Trophoblast cell (in vitro differentiated cells and primary cell): ENCODE results near the gene LRP5.
"Not testable (repeated sequence)": the region's sequence is repeated elsewhere in the genome, so short reads cannot be mapped to it uniquely, and the experiment has no call there.

Experiments used
- DNase-seq, 2 donors: peaks; one replicate each; pipeline ENCODE4 v3.0.0-alpha.2; 2016
- H2AFZ ChIP-seq: 2 replicates; pipeline ENCODE4 v1.6.1; 2013; ENCODE audit warnings: low read length, moderate library complexity, mild to moderate bottlenecking; ENCODE audit not compliant: insufficient read depth, poor library complexity
- H2AK5ac ChIP-seq: 2 replicates; pipeline ENCODE4 v1.6.1; 2013; ENCODE audit warnings: mild to moderate bottlenecking, low read length
- H2BK120ac ChIP-seq: 2 replicates; pipeline ENCODE4 v1.6.1; 2013; ENCODE audit warnings: low read length, mild to moderate bottlenecking, moderate library complexity; ENCODE audit not compliant: insufficient read depth, poor library complexity
- H2BK12ac ChIP-seq: 2 replicates; pipeline ENCODE4 v1.6.1; 2013; ENCODE audit warnings: mild to moderate bottlenecking, low read length, moderate library complexity
- H2BK5ac ChIP-seq: 2 replicates; pipeline ENCODE4 v1.6.1; 2013; ENCODE audit warnings: low read length, low read depth, moderate library complexity, mild to moderate bottlenecking; ENCODE audit not compliant: poor library complexity
- H3K14ac ChIP-seq: 2 replicates; pipeline ENCODE4 v1.6.1; 2013; ENCODE audit warnings: mild to moderate bottlenecking, low read length
- H3K18ac ChIP-seq: 2 replicates; pipeline ENCODE4 v1.6.1; 2013; ENCODE audit warnings: mild to moderate bottlenecking, low read length
- H3K23ac ChIP-seq: 2 replicates; pipeline ENCODE4 v1.6.1; 2013; ENCODE audit warnings: low read length
- H3K27ac ChIP-seq: 2 replicates; pipeline ENCODE4 v1.5.1; 2013; ENCODE audit warnings: low read depth, mild to moderate bottlenecking, inconsistent platforms, low read length, moderate library complexity
- H3K27me3 ChIP-seq: 2 replicates; pipeline ENCODE4 v1.6.1; 2013; ENCODE audit warnings: inconsistent platforms, mild to moderate bottlenecking, low read length, moderate library complexity; ENCODE audit not compliant: insufficient read depth
- H3K36me3 ChIP-seq, 2 experiments: 1 replicate in 1 of 2; 2 replicates in 1 of 2; pipeline ENCODE4 v1.6.1; 2013; ENCODE audit warnings: low read length in 2 of 2, mild to moderate bottlenecking in 2 of 2, moderate library complexity in 1 of 2; ENCODE audit not compliant: insufficient read depth in 2 of 2, control insufficient read depth in 1 of 2
- H3K4ac ChIP-seq: 2 replicates; pipeline ENCODE4 v1.6.1; 2013; ENCODE audit warnings: low read depth, mild to moderate bottlenecking, low read length, moderate library complexity
- H3K4me1 ChIP-seq, 2 experiments: 1 replicate in 1 of 2; 2 replicates in 1 of 2; pipeline ENCODE4 v1.6.1; 2013; ENCODE audit warnings: low read length in 2 of 2, mild to moderate bottlenecking in 2 of 2, moderate library complexity in 1 of 2; ENCODE audit not compliant: insufficient read depth in 2 of 2, control insufficient read depth in 1 of 2
- H3K4me2 ChIP-seq: 2 replicates; pipeline ENCODE4 v1.6.1; 2013; ENCODE audit warnings: inconsistent platforms, mild to moderate bottlenecking, low read length, moderate library complexity
- H3K4me3 ChIP-seq: 2 replicates; pipeline ENCODE4 v1.5.1; 2013; ENCODE audit warnings: mild to moderate bottlenecking, low read depth, low read length, inconsistent platforms
- H3K79me1 ChIP-seq: one replicate; pipeline ENCODE4 v1.6.1; 2013; ENCODE audit warnings: low read length
- H3K79me2 ChIP-seq: 2 replicates; pipeline ENCODE4 v1.6.1; 2013; ENCODE audit warnings: low read length, mild to moderate bottlenecking; ENCODE audit not compliant: control insufficient read depth, insufficient read depth, poor library complexity
- H3K9ac ChIP-seq: 2 replicates; pipeline ENCODE4 v1.6.1; 2013; ENCODE audit warnings: mild to moderate bottlenecking, low read length
- H3K9me3 ChIP-seq: 2 replicates; pipeline ENCODE4 v1.6.1; 2013; ENCODE audit warnings: low read depth, mild to moderate bottlenecking, control low read depth, inconsistent platforms, low read length; ENCODE audit not compliant: insufficient read depth
- H4K12ac ChIP-seq: 2 replicates; pipeline ENCODE4 v1.6.1; 2013; ENCODE audit warnings: low read depth, mild to moderate bottlenecking, low read length, moderate library complexity
- H4K8ac ChIP-seq: 2 replicates; pipeline ENCODE4 v1.6.1; 2013; ENCODE audit warnings: low read depth, mild to moderate bottlenecking, low read length, moderate library complexity
- H4K91ac ChIP-seq: one replicate; pipeline ENCODE4 v1.6.1; 2013; ENCODE audit warnings: low read depth, mild to moderate bottlenecking, low read length, moderate library complexity
- WGBS: extraction: QIAGEN DNeasy Blood & Tissue Kit; methylation state at CpG from one replicate; pipeline ENCODE4 v1.1.7; 2013; ENCODE audit warnings: missing lambda C conversion rate; ENCODE audit not compliant: insufficient read length, insufficient coverage; ENCODE audit errors: extremely low coverage; 5-methylcytosine and 5-hydroxymethylcytosine counted together

LRP5 gene

GRCh38 chr11:68434159-68434558, 121.8 kb downstream of the LRP5 start:
- not testable (repeated sequence) for H2BK120ac ChIP-seq, H3K4me3 ChIP-seq, H3K79me1 ChIP-seq, H3K4me2 ChIP-seq, H2BK12ac ChIP-seq, H2AK5ac ChIP-seq, H4K91ac ChIP-seq, H3K23ac ChIP-seq, H2AFZ ChIP-seq, DNase-seq, H3K4ac ChIP-seq, H3K14ac ChIP-seq, H3K9me3 ChIP-seq, H3K79me2 ChIP-seq, H3K27me3 ChIP-seq, H3K18ac ChIP-seq, H3K9ac ChIP-seq, H4K8ac ChIP-seq, H3K27ac ChIP-seq, H2BK5ac ChIP-seq, H4K12ac ChIP-seq
- WGBS: no CpG with 5 or more reads among the region's 5 CpGs
- Histone ChIP-seq H3K36me3 (peaks cover 23 to 31% of the 10 kb centered on the region in 2 experiments), H3K4me1 (peaks cover 12 to 15% of the 10 kb centered on the region in 2 experiments)

- H3K79me1 ChIP-seq: peaks cover 10% of the 10 kb centered on the region
- no peaks in the 10 kb centered on the region for H3K27me3 ChIP-seq
- peak overlapping the region; percentile 10 for H4K12ac ChIP-seq
- peak overlapping the region; percentile 4 for H4K91ac ChIP-seq
- DNase-seq: no peak
- WGBS: no CpG with 5 or more reads among the region's 16 CpGs
- H3K4me2 ChIP-seq: no peak overlapping the region
- no peak overlapping the region for H3K4me3 ChIP-seq
- H3K4ac ChIP-seq: no peak overlapping the region
- H2AK5ac ChIP-seq: no peak overlapping the region
- H2BK5ac ChIP-seq: no peak overlapping the region
- H3K23ac ChIP-seq: no peak overlapping the region
- peaks cover 1% of the 10 kb centered on the region for H3K9me3 ChIP-seq
- no peak overlapping the region for H3K9ac ChIP-seq
- no peaks in the 10 kb centered on the region for H3K79me2 ChIP-seq
- H3K27ac ChIP-seq: peak overlapping the region; percentile 47
- no peak overlapping the region for H2BK120ac ChIP-seq
- no peak overlapping the region for H3K18ac ChIP-seq
- H3K14ac ChIP-seq: peak overlapping the region; percentile 10
- H4K8ac ChIP-seq: peak overlapping the region; percentile 17
- peak overlapping the region; percentile 3 for H2BK12ac ChIP-seq
- H3K36me3 ChIP-seq: peaks cover 18 to 28% of the 10 kb centered on the region in 2 experiments
- no peak overlapping the region for H2AFZ ChIP-seq
- peaks cover 12 to 15% of the 10 kb centered on the region in 2 experiments for H3K4me1 ChIP-seq
Observed at GRCh38 chr11:68436162-68436888, 123.9 kb downstream of the LRP5 start.

GRCh38 chr11:68436985-68437926, 124.9 kb downstream of the LRP5 start:
- no peak overlapping the region for H3K4me3 ChIP-seq

GRCh38 chr11:68437927-68438657, 125.7 kb downstream of the LRP5 start:
- peak overlapping the region; percentile 40 for H3K14ac ChIP-seq
- H3K79me2 ChIP-seq: no peaks in the 10 kb centered on the region
- H4K12ac ChIP-seq: no peak overlapping the region
- peak overlapping the region; percentile 67 for H4K8ac ChIP-seq
- no peaks in the 10 kb centered on the region for H3K27me3 ChIP-seq
- WGBS: no CpG with 5 or more reads among the region's 34 CpGs
- no peak overlapping the region for H3K23ac ChIP-seq
- peaks cover 14 to 19% of the 10 kb centered on the region in 2 experiments for H3K36me3 ChIP-seq
- H3K4me3 ChIP-seq: no peak overlapping the region
- H3K4ac ChIP-seq: peak overlapping the region; percentile 28
- H3K9ac ChIP-seq: no peak overlapping the region
- H3K4me2 ChIP-seq: no peak overlapping the region
- peak overlapping the region; percentile 27 for H2AFZ ChIP-seq
- peaks cover 1% of the 10 kb centered on the region for H3K9me3 ChIP-seq
- H3K18ac ChIP-seq: peak overlapping the region; percentile 22
- H2AK5ac ChIP-seq: peak overlapping the region; percentile 20
- peak overlapping the region; percentile 16 for H2BK12ac ChIP-seq
- DNase-seq: no peak
- peak overlapping the region; percentile 47 for H3K27ac ChIP-seq
- peak overlapping the region; percentile 18 for H2BK120ac ChIP-seq
- no peak overlapping the region for H2BK5ac ChIP-seq
- H4K91ac ChIP-seq: peak overlapping the region; percentile 83
- H3K79me1 ChIP-seq: peaks cover 10% of the 10 kb centered on the region
- peaks cover 12 to 15% of the 10 kb centered on the region in 2 experiments for H3K4me1 ChIP-seq

More at GRCh38 chr11:68436985-68437926, 124.9 kb downstream of the LRP5 start:
- Histone ChIP-seq H3K4ac (peak overlapping the region; percentile 28), H3K27ac (peak overlapping the region; percentile 47), H3K79me2 (no peaks in the 10 kb centered on the region), H2BK5ac (peak overlapping the region; percentile 16), H4K8ac (peak overlapping the region; percentile 67), H3K9ac (no peak overlapping the region), H3K14ac (peak overlapping the region; percentile 40), H2BK12ac (peak overlapping the region; percentile 16), H3K9me3 (peaks cover 1% of the 10 kb centered on the region), H2BK120ac (peak overlapping the region; percentile 18), H3K23ac (no peak overlapping the region), H3K79me1 (peaks cover 10% of the 10 kb centered on the region), H2AFZ (peak overlapping the region; percentile 27), H3K27me3 (no peaks in the 10 kb centered on the region), H4K91ac (peak overlapping the region; percentile 83), H3K4me1 (peaks cover 12 to 15% of the 10 kb centered on the region in 2 experiments), H3K36me3 (peaks cover 14 to 19% of the 10 kb centered on the region in 2 experiments), H2AK5ac (peak overlapping the region; percentile 5), H3K18ac (peak overlapping the region; percentile 42), H4K12ac (no peak overlapping the region), H3K4me2 (no peak overlapping the region)
- WGBS: no CpG with 5 or more reads among the region's 34 CpGs
- DNase-seq: peak in 1 of 2 donors; percentile 14
